DOHH2 (cell line): Measurements from ENCODE around the gene ATP6V1G3.
"Not testable (repeated sequence)": the region's sequence is repeated elsewhere in the genome, so short reads cannot be mapped to it uniquely, and the experiment has no call there.

Source experiments
- H3F3A ChIP-seq: fragments of 200-600 bp; sonication (generic), shearing (Covaris generic); 2 replicates; pipeline ENCODE4 v1.6.0; 2016; ENCODE audit warnings: antibody characterized with exemption, mild to moderate bottlenecking; ENCODE audit not compliant: control insufficient read depth, insufficient read depth
- H3K27ac ChIP-seq: fragments of 200-600 bp; sonication (generic); 2 replicates; pipeline ENCODE4 v1.5.1; 2014; ENCODE audit warnings: low read depth, mild to moderate bottlenecking, low read length, moderate library complexity
- H3K27me3 ChIP-seq: fragments of 200-600 bp; sonication (generic); 2 replicates; pipeline ENCODE4 v1.6.1; 2014; ENCODE audit warnings: mild to moderate bottlenecking, low read length, mixed read lengths; ENCODE audit not compliant: control insufficient read depth
- H3K36me3 ChIP-seq: fragments of 200-600 bp; sonication (generic); 2 replicates; pipeline ENCODE4 v1.6.1; 2014; ENCODE audit warnings: mild to moderate bottlenecking, low read length, moderate library complexity, mixed read lengths; ENCODE audit not compliant: control insufficient read depth
- H3K4me1 ChIP-seq: fragments of 200-600 bp; sonication (generic); 2 replicates; pipeline ENCODE4 v1.6.1; 2014; ENCODE audit warnings: mild to moderate bottlenecking, low read length, mixed read lengths; ENCODE audit not compliant: control insufficient read depth
- H3K4me2 ChIP-seq: fragments of 200-600 bp; sonication (generic); 2 replicates; pipeline ENCODE4 v1.6.0; 2014; ENCODE audit warnings: mild to moderate bottlenecking, low read length, moderate library complexity
- H3K4me3 ChIP-seq: fragments of 200-600 bp; sonication (generic); 2 replicates; pipeline ENCODE4 v1.5.1; 2014; ENCODE audit warnings: mild to moderate bottlenecking, low read length, mixed read lengths
- H3K79me2 ChIP-seq: fragments of 200-600 bp; sonication (generic); 2 replicates; pipeline ENCODE4 v1.6.1; 2014; ENCODE audit warnings: mild to moderate bottlenecking, low read length, mixed read lengths; ENCODE audit not compliant: control insufficient read depth
- H3K9me2 ChIP-seq: fragments of 200-600 bp; sonication (generic); replicated peaks from 2 replicates; pipeline ENCODE4 v1.6.1; 2014; ENCODE audit warnings: mild to moderate bottlenecking, low read length, mixed read lengths; ENCODE audit not compliant: control insufficient read depth
- H3K9me3 ChIP-seq: fragments of 200-600 bp; sonication (generic); 2 replicates; pipeline ENCODE4 v1.6.1; 2014; ENCODE audit warnings: antibody characterized with exemption, low read length, mixed read lengths; ENCODE audit not compliant: control insufficient read depth, insufficient read depth
- H4K20me1 ChIP-seq: fragments of 200-600 bp; sonication (generic); 2 replicates; pipeline ENCODE4 v1.6.0; 2014; ENCODE audit warnings: low read depth, mild to moderate bottlenecking, antibody characterized with exemption, low read length, moderate library complexity; ENCODE audit not compliant: control insufficient read depth, insufficient read depth
- CTCF ChIP-seq: fragments of 200-600 bp; sonication (generic); IDR thresholded peaks from one replicate; pipeline ENCODE4 v1.5.1; 2014; ENCODE audit warnings: antibody characterized with exemption, mild to moderate bottlenecking, low read depth, low read length; ENCODE audit not compliant: poor library complexity, severe bottlenecking
- EZH2phosphoT487 ChIP-seq: fragments of 200-600 bp; sonication (generic); IDR thresholded peaks from 2 replicates; pipeline ENCODE4 v1.6.1; 2017; ENCODE audit warnings: borderline replicate concordance, mild to moderate bottlenecking, antibody characterized with exemption, low read length, moderate library complexity, mixed read lengths

ATP6V1G3 gene

GRCh38 chr1:198524556-198524955, 15.9 kb downstream of the ATP6V1G3 start:
- H3K9me3 ChIP-seq = no peaks in the 10 kb centered on the region
- H3K27ac ChIP-seq = no peak overlapping the region
- H3K9me2 ChIP-seq = no peaks in the 10 kb centered on the region
- no peak for TF ChIP-seq EZH2phosphoT487
- TF ChIP-seq CTCF = no peak
- H3K4me3 ChIP-seq = no peak overlapping the region
- no peaks in the 10 kb centered on the region for H3K36me3 ChIP-seq
- no peak overlapping the region for H3K4me2 ChIP-seq
- H3K79me2 ChIP-seq = no peaks in the 10 kb centered on the region
- H3K4me1 ChIP-seq = peaks cover 31% of the 10 kb centered on the region
- no peaks in the 10 kb centered on the region for H4K20me1 ChIP-seq
- H3K27me3 ChIP-seq = no peaks in the 10 kb centered on the region
- no peaks in the 10 kb centered on the region for H3F3A ChIP-seq

- H3K27me3 ChIP-seq, H3K9me3 ChIP-seq, H3F3A ChIP-seq, H3K4me3 ChIP-seq, H3K27ac ChIP-seq, H3K79me2 ChIP-seq, H3K9me2 ChIP-seq, H3K36me3 ChIP-seq, H4K20me1 ChIP-seq, H3K4me2 ChIP-seq: not testable (repeated sequence)
- peaks cover 32% of the 10 kb centered on the region for H3K4me1 ChIP-seq
Observed at GRCh38 chr1:198524127-198524526, 16.4 kb downstream of the ATP6V1G3 start.

GRCh38 chr1:198523182-198523950, 17.1 kb downstream of the ATP6V1G3 start:
- Histone ChIP-seq H3F3A (no peaks in the 10 kb centered on the region), H3K27me3 (no peaks in the 10 kb centered on the region), H3K27ac (no peak overlapping the region), H4K20me1 (no peaks in the 10 kb centered on the region), H3K36me3 (no peaks in the 10 kb centered on the region), H3K79me2 (no peaks in the 10 kb centered on the region), H3K4me2 (peak overlapping the region; percentile 49), H3K9me2 (no peaks in the 10 kb centered on the region), H3K9me3 (no peaks in the 10 kb centered on the region), H3K4me3 (peak overlapping the region; percentile 3), H3K4me1 (peaks cover 40% of the 10 kb centered on the region)
- TF ChIP-seq CTCF (no peak), EZH2phosphoT487 (no peak)

- H3K4me3 ChIP-seq = no peak overlapping the region
- no peaks in the 10 kb centered on the region for H3K27me3 ChIP-seq
- no peaks in the 10 kb centered on the region for H3F3A ChIP-seq
- no peaks in the 10 kb centered on the region for H3K9me3 ChIP-seq
- peaks cover 40% of the 10 kb centered on the region for H3K4me1 ChIP-seq
- H3K79me2 ChIP-seq = no peaks in the 10 kb centered on the region
- H3K9me2 ChIP-seq = no peaks in the 10 kb centered on the region
- H3K27ac ChIP-seq = no peak overlapping the region
- TF ChIP-seq CTCF (no peak), EZH2phosphoT487 (no peak)
- H4K20me1 ChIP-seq = no peaks in the 10 kb centered on the region
- no peaks in the 10 kb centered on the region for H3K36me3 ChIP-seq
- no peak overlapping the region for H3K4me2 ChIP-seq
Observed at GRCh38 chr1:198520524-198521254, 19.8 kb downstream of the ATP6V1G3 start.
